Measurements from ENCODE around the gene MIDN.

MIDN gene

GRCh38 chr19:1275260-1275975, 27.0 kb downstream of the MIDN start, which contains the start of gene FAM174C:
Gene FAM174C, plus strand, starts transcription at chr19:1275530. Its CDS starts 20 bp downstream, at chr19:1275550.
- peak; percentile 97 for DNase-seq (ENCODE audit: insufficient read length, low spot score)
- peak; percentile 100 for FAIRE-seq
- peak; percentile 85; the same call in 1 of the 2 replicates for TF ChIP-seq POLR2AphosphoS5 (IDR thresholded peaks at IDR 0.05; ENCODE audit: low read depth, low read length)
- peak; percentile 58; the same call in 1 of the 2 replicates for TF ChIP-seq TAF1 (IDR thresholded peaks at IDR 0.05; ENCODE audit: low read depth, low read length)
- TF ChIP-seq PAX5 (IDR thresholded peaks at IDR 0.05; ENCODE audit: insufficient read depth, low read length, severe bottlenecking): peak; percentile 69
- no peak for TF ChIP-seq POU2F2 (IDR thresholded peaks at IDR 0.05; ENCODE audit: low read depth, low read length)
- peak; percentile 80 for TF ChIP-seq POLR2A (IDR thresholded peaks at IDR 0.05; ENCODE audit: low read depth, low read length)
- TF ChIP-seq SPI1 (IDR thresholded peaks at IDR 0.05; ENCODE audit: low read depth, low read length): no peak

- FAIRE-seq (peak; percentile 20), DNase-seq (ENCODE audit: insufficient read length, low spot score) (no peak)
Measured at GRCh38 chr19:1275976-1276627, 27.7 kb downstream of the MIDN start.

GRCh38 chr19:1276628-1277022, 28.2 kb downstream of the MIDN start:
- no peak for DNase-seq (ENCODE audit: insufficient read length, low spot score)
- TF ChIP-seq TAF1 (IDR thresholded peaks at IDR 0.05; ENCODE audit: low read depth, low read length): no peak
- TF ChIP-seq PAX5 (IDR thresholded peaks at IDR 0.05; ENCODE audit: insufficient read depth, low read length, severe bottlenecking): no peak
- no peak for TF ChIP-seq POLR2A (IDR thresholded peaks at IDR 0.05; ENCODE audit: low read depth, low read length)
- TF ChIP-seq POU2F2 (IDR thresholded peaks at IDR 0.05; ENCODE audit: low read depth, low read length): no peak
- TF ChIP-seq POLR2AphosphoS5 (IDR thresholded peaks at IDR 0.05; ENCODE audit: low read depth, low read length): no peak
- no peak for TF ChIP-seq SPI1 (IDR thresholded peaks at IDR 0.05; ENCODE audit: low read depth, low read length)
- peak; percentile 70 for FAIRE-seq

More at GRCh38 chr19:1275976-1276627, 27.7 kb downstream of the MIDN start:
- TF ChIP-seq POU2F2 (IDR thresholded peaks at IDR 0.05; ENCODE audit: low read depth, low read length) (no peak), TAF1 (IDR thresholded peaks at IDR 0.05; ENCODE audit: low read depth, low read length) (no peak), POLR2AphosphoS5 (IDR thresholded peaks at IDR 0.05; ENCODE audit: low read depth, low read length) (0 out of 2 replicates have a peak, but pooled peaks have one; percentile 8), POLR2A (IDR thresholded peaks at IDR 0.05; ENCODE audit: low read depth, low read length) (no peak; the same call in 1 of the 2 replicates)

- peak; percentile 31 for FAIRE-seq
- no peak for DNase-seq (ENCODE audit: insufficient read length, low spot score)
- TF ChIP-seq PAX5 (IDR thresholded peaks at IDR 0.05; ENCODE audit: insufficient read depth, low read length, severe bottlenecking) (no peak), POLR2AphosphoS5 (IDR thresholded peaks at IDR 0.05; ENCODE audit: low read depth, low read length) (no peak), POLR2A (IDR thresholded peaks at IDR 0.05; ENCODE audit: low read depth, low read length) (no peak), TAF1 (IDR thresholded peaks at IDR 0.05; ENCODE audit: low read depth, low read length) (no peak), POU2F2 (IDR thresholded peaks at IDR 0.05; ENCODE audit: low read depth, low read length) (no peak), SPI1 (IDR thresholded peaks at IDR 0.05; ENCODE audit: low read depth, low read length) (no peak)
Measured at GRCh38 chr19:1277061-1277460, 28.7 kb downstream of the MIDN start.

- FAIRE-seq (no peak), DNase-seq (ENCODE audit: insufficient read length, low spot score) (no peak)
- TF ChIP-seq PAX5 (IDR thresholded peaks at IDR 0.05; ENCODE audit: insufficient read depth, low read length, severe bottlenecking) (no peak), POLR2A (IDR thresholded peaks at IDR 0.05; ENCODE audit: low read depth, low read length) (no peak), TAF1 (IDR thresholded peaks at IDR 0.05; ENCODE audit: low read depth, low read length) (no peak)
Measured at GRCh38 chr19:1278074-1278473, 29.7 kb downstream of the MIDN start.

GRCh38 chr19:1278713-1279660, 30.6 kb downstream of the MIDN start:
- TF ChIP-seq POLR2AphosphoS5 (IDR thresholded peaks at IDR 0.05; ENCODE audit: low read depth, low read length) (no peak), POLR2A (IDR thresholded peaks at IDR 0.05; ENCODE audit: low read depth, low read length) (no peak), TAF1 (IDR thresholded peaks at IDR 0.05; ENCODE audit: low read depth, low read length) (no peak), PAX5 (IDR thresholded peaks at IDR 0.05; ENCODE audit: insufficient read depth, low read length, severe bottlenecking) (no peak), SPI1 (IDR thresholded peaks at IDR 0.05; ENCODE audit: low read depth, low read length) (no peak)
- no peak for DNase-seq (ENCODE audit: insufficient read length, low spot score)
- FAIRE-seq: peak; percentile 43

GRCh38 chr19:1279782-1280341, 31.5 kb downstream of the MIDN start:
- TF ChIP-seq POLR2A (IDR thresholded peaks at IDR 0.05; ENCODE audit: low read depth, low read length) (peak; percentile 14; the same call in 1 of the 2 replicates), POLR2AphosphoS5 (IDR thresholded peaks at IDR 0.05; ENCODE audit: low read depth, low read length) (no peak)
- DNase-seq (ENCODE audit: insufficient read length, low spot score) (peak; percentile 88), FAIRE-seq (peak; percentile 95)

- no peak for FAIRE-seq
- TF ChIP-seq PAX5 (IDR thresholded peaks at IDR 0.05; ENCODE audit: insufficient read depth, low read length, severe bottlenecking) (no peak), POLR2A (IDR thresholded peaks at IDR 0.05; ENCODE audit: low read depth, low read length) (no peak), POLR2AphosphoS5 (IDR thresholded peaks at IDR 0.05; ENCODE audit: low read depth, low read length) (no peak), SPI1 (IDR thresholded peaks at IDR 0.05; ENCODE audit: low read depth, low read length) (no peak), TAF1 (IDR thresholded peaks at IDR 0.05; ENCODE audit: low read depth, low read length) (no peak), POU2F2 (IDR thresholded peaks at IDR 0.05; ENCODE audit: low read depth, low read length) (no peak)
- DNase-seq (ENCODE audit: insufficient read length, low spot score): no peak
Measured at GRCh38 chr19:1280636-1281568, 32.5 kb downstream of the MIDN start.

All from GM12891 (cell line).